ENCODE results near the gene PFDN5. TPM values are rescaled to one million over a fixed set of nuclear protein-coding genes. Genes with fewer than 3 reads are reported as not detected.

The PFDN5 gene
- total and polyA plus RNA-seq, 9 of the 15 experiments (the other 6 are each of a cell fraction or from before 2014, with no cell fraction given) = 361 to 1,636 (median 742) TPM

GRCh38 chr12:53324779-53325510, 29.6 kb downstream of the PFDN5 start (continued):
- TF ChIP-seq REST (IDR thresholded peaks at IDR 0.05; ENCODE audit: borderline replicate concordance) (peak; percentile 91), REST (CRISPR knock-in tag; IDR thresholded peaks at IDR 0.05; ENCODE audit: low read depth) (no peak), CUX1 (CRISPR knock-in tag; IDR thresholded peaks at IDR 0.05) (no peak), DIDO1 (tag; IDR thresholded peaks at IDR 0.05; ENCODE audit: low read depth) (no peak), SNAPC5 (CRISPR knock-in tag; IDR thresholded peaks at IDR 0.05) (no peak), ZBTB7A (IDR thresholded peaks at IDR 0.05; ENCODE audit: borderline replicate concordance, control insufficient read depth, low read depth, low read length) (peak; percentile 60), CC2D1A (IDR thresholded peaks at IDR 0.05) (0 out of 2 replicates have a peak, but pooled peaks have one; percentile 62), KLF13 (tag; IDR thresholded peaks at IDR 0.05; ENCODE audit: borderline replicate concordance, low read depth) (0 out of 2 replicates have a peak, but pooled peaks have one; percentile 25), MAX (CRISPR knock-in tag; IDR thresholded peaks at IDR 0.05) (peak; percentile 79), MNT (conservative IDR thresholded peaks at IDR 0.05) (peak; percentile 79 to 92)

Measured in K562 (cell line).